HG02759 (cell line): Measurements from ENCODE around the gene CFL1.

Experiments used
- ATAC-seq: cut with Tn5 transposase; IDR thresholded peaks from one replicate; pipeline ENCODE4 v1.9.1; 2021; ENCODE audit warnings: mild to moderate bottlenecking, moderate library complexity; ENCODE audit not compliant: unreplicated experiment

Gene CFL1

DNA sequence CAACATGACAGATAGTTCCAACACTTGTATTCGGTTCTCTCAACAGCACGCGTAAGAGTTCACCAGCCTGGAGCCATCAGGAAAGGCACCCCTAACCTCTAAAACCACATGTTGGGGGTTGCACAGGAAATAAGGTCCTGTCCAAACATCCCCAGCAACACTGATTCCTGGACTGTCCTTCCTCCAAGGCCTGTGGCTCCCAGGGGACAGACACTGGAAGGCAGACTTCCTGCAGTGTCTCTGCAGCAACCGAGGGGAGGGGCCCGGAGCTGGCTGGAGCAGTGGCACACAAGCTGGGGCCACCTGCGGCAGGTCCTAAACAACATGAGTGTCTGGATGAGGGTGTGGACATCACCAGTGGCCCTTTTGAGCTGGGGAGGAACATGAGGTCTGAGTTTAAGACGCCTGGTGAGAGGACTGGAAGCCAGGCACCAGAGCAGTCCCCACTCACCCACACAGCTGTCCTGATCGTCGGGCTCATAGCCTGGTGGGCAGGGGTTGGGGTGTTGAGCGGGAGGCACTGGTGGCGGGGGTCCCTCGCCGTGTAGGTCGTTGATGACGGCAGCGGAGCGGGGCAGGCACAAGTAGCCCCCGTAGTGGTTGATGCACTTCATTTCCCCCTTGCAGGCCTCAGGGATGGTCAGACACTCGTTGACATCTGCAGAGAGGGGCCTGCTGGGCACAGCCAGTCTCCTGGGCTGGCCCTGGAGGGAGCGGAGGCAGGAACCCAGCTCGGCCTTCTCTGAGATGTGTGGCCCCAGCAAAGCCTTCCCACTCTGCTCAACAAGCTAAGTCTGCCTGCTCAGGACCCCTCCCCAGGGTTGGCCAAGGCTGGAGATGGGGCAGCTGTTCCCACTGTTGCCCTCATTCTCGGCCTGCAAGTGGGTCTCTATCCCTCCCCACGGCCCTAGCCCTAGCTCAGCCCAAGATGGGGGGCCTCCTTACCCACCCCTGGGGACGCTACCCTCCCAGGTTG is 13.0 kb upstream of the CFL1 start:
- no peak for ATAC-seq

GRCh38 chr11:65870307-65870658 is 12.3 kb upstream of the CFL1 start:
- no peak for ATAC-seq

GRCh38 chr11:65869643-65870306 is 11.8 kb upstream of the CFL1 start:
- no peak for ATAC-seq

DNA sequence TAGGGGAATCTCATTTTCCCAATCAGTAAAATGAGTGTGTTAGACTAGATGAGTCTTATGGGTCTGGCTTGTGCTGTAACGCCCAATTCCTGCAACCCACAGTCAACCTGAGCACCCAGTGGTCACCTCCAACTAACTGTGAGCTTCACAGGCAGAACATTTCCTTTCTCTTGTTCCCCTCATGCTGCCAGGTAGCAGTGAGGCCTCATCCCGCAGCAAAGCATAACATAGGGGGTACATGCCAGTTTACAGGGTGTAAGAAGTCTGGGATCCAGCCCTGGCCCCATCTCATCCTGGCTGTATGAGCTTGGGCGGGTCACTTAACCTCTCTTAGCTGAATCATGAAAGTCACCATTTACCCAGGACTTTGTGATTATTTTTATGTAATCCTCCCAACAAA is 10.9 kb upstream of the CFL1 start:
- ATAC-seq = no peak

DNA sequence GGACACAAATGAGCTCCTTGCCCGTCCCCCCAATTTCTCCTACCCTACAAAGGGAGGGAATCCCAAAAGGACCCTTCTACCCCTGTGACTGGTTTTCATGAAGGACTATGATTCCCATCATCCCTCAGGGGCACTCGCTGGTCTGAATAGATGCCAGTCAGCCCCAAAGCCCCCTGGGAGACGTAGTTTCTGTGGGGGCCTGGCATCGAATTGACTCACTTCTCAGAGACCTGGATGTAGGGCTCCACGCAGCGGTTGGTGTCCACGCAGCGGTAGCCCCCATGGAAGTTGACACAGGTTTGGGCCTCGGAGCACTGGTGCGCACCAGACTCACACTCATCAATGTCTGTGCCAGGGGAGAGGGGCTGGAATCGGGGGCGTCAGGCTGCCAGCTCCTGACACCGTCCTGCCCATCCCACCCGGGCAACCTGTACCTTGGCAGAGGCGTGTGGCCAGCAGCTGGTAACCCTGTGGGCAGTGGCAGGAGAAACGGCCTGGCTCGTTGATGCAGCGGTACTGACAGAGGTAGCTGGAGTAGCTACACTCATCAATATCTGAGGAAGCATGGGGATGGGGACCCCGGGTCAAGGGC is 10.2 kb upstream of the CFL1 start:
- no peak for ATAC-seq

DNA sequence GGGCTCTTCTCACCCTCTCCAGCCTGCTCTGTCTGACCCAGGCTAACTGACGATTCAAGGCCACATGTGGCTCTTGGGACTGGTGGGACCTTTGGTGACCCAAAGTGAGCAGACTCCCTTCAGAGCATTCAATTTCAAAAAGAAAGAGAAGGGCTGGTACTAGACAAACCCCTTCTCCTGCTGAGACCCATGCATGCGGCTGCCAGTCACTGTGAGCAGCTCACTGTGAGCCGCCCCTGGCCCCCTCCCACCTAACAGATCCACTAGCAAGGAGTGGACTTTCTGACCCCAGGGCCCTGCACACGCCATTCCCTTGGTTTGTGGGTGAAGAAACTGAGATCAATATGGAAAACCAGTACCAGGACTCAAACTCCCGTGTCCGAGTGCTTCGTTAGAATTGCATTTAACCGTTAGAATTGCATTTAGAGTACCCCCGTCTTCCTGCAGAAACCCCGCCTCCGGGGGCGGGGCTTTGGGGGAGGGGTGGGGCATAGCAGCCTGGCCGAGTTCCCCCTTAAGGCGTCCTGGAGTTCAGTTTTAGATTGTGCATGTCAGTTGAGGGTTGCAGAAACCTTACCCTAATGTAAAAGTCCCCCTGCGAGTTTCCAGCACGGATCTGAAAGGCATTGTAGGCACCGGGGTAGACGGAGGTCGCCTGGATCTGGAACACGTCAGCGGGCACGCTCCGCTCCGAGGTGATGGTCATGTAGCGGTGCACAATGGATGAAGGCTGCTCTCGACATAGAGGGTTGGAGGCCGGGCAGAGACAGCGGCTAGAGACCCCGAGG is 9.5 kb upstream of the CFL1 start:
- ATAC-seq = no peak

- no peak for ATAC-seq
Observed at GRCh38 chr11:65866509-65867283, 8.7 kb upstream of the CFL1 start.

GRCh38 chr11:65865550-65866172 is 7.7 kb upstream of the CFL1 start:
- ATAC-seq = no peak

DNA sequence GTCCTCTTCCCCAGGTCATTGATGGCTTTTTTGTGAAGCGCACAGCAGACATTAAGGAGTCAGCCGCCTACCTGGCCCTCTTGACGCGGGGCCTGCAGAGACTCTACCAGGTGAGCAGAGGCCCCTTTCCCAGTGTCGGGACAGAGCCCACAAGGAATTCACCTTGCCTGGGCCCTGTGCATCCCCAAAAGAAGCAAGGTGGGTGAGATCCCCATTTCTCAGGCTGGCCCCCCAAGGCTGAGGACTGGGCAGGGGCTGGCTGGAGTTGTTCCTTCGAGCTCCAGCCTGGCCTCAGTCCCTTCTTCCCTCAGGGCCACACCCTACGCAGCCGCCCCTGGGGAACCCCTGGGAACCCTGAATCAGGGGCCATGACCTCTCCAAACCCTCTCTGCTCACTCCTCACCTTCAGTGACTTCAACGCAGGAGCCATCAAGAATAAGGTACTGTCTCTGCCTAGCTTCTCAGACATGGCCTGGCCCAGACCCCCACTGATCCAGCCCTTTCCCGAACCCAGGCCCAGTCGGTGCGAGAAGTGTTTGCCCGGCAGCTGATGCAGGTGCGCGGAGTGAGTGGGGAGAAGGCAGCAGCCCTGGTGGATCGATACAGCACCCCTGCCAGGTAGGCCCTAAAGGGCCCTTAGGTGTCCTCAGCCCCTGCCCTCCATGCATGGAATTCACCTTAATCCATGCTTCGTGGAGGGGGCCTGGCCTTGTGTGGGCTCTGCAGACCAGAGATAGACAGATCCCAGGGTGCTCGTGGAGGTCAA is 6.9 kb upstream of the CFL1 start:
- no peak for ATAC-seq

DNA sequence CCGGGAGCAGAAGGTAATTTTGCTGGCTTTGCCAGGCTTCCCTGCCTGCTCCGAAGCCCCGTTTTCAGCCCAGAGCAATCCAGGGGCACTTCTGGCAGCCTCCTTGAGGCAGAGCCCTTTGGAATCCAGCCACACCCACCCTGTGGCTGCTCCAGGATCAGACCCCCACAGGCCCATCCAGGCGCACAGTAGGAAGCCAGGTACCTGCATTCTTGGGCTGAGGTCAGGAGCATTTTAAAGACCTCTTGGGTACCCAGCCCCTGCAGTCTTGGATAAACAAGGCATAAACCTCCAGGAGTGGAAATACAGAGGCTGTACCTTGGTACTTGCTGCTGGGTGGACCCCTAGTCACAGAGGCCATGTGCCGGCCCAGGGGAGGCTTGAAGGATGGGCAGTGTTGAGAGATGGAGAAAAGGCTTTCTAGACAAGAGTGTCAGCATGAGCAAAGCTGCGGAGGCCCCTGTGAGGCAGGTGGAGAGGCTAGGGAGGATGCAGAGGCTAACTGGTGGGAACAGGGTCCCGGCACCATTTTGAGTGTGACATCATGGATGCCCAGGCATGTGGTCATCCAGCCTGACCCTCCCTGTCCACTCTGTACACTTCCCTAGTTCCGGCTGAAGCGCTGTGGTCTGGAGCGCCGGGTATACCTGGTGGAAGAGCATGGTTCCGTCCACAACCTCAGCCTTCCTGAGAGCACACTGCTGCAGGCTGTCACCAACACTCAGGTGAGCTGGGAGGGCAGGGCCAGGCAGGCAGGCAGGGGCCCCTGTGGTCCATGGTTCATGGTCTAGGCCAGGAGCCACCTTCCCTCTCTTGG is 6.1 kb upstream of the CFL1 start:
- ATAC-seq = no peak

- no peak for ATAC-seq
Observed at GRCh38 chr11:65862941-65863888, 5.2 kb upstream of the CFL1 start.

- ATAC-seq = no peak
Observed at GRCh38 chr11:65862191-65862735, 4.3 kb upstream of the CFL1 start.

DNA sequence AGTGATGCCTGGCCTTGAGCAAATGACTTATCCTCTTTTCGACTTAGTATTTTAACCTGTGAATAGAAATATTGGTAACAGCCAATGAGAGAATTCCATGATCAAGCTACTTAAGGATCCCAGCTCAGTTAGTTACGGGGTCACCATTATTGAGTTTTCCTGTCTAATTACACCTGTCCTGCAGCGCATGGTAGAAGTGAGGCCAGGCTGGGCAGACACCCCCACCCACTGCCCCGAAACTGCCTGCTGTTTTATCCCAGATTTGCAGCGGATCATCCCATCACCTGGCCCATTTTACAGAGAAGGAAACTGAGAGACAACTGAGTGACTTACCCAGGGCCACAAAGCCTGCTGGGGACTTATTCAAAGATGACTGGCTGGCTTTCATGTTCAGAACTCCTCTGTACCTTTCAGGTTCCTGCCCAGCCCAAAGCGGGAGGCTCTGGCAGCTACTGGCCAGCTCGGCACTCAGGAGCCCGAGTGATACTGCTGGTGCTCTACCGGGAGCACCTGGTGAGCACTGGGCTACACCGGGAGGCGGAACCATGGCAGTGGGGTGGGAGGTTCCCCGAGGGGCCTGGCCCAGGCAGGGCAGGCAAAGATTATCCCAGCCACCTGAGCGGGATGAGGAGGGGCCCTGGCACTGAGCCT is 3.7 kb upstream of the CFL1 start:
- no peak for ATAC-seq

- no peak for ATAC-seq
Observed at GRCh38 chr11:65861165-65861505, 3.2 kb upstream of the CFL1 start.

DNA sequence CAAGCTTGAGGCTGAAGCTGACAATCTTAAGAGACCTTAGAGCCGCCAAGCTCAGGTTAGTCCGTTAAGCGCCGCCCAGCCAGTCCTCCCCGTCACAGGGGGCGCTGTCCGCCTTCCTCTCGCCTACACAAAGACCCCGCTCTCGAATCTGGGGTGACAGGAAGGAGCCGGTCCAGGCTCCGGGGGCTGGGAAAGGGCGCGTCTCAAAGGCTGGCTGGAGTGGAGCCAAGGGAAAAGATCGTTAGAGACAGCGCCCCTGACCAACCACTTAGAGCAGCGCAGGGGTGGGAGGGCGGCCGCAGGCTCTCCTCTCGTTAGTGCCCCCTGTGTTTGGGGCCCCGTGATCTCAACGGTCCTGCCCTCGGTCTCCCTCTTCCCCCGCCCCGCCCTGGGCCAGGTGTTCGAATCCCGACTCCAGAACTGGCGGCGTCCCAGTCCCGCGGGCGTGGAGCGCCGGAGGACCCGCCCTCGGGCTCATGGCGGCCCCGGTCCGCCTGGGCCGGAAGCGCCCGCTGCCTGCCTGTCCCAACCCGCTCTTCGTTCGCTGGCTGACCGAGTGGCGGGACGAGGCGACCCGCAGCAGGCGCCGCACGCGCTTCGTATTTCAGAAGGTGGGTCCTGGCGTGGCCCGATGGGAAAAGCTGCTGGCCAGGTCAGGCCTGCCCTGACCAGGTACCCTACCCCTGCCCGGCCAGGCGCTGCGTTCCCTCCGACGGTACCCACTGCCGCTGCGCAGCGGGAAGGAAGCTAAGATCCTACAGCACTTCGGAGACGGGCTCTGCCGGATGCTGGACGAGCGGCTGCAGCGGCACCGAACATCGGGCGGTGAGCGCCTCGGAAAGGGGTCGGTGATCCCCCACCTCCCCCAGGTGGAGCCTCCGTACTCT is 2.5 kb upstream of the CFL1 start, which contains the start of gene MUS81:
MUS81 (plus strand) TSS at position 156 of the 887 bp plus-strand sequence; CDS start at position 477, 321 bp downstream.
- ATAC-seq = peak; percentile 28
